ENCODE measurements around the gene DUSP1. TPM values are rescaled to one million over a fixed set of nuclear protein-coding genes. Genes with fewer than 3 reads are reported as not detected.

Gene DUSP1
- total RNA-seq, 4 donors from 2014 or later = 469 to 701 (median 567) TPM

- Histone ChIP-seq H3K27me3 (no peaks in the 10 kb centered on the region), H3K9me3 (no peaks in the 10 kb centered on the region), H3K36me3 (no peaks in the 10 kb centered on the region), H3K27ac (peak overlapping the region; percentile 55 to 79 (median 74)), H3K4me1 (peaks cover 0 to 21% (median 6%) of the 10 kb centered on the region in 4 donors), H3K4me3 (no peak overlapping the region)
- TF ChIP-seq POLR2A (IDR thresholded peaks at IDR 0.05) (no peak), POLR2AphosphoS5 (IDR thresholded peaks at IDR 0.05) (no peak), CTCF (IDR thresholded peaks at IDR 0.05) (no peak), EP300 (IDR thresholded peaks at IDR 0.05; ENCODE audit: low read depth) (no peak)
- 89 to 94% methylated on average over 6 of the region's 6 CpGs for WGBS, 2 donors (ENCODE audit: low coverage in 1 of 2)
- in situ Hi-C loops (cut with MboI; ENCODE audit: low pct_ligation_motif_present in 1 of 4, low pct_unique_long_range_greater_than_20kb in 1 of 4, low sequenced_read_pairs in 3 of 4) (no loop called here), intact Hi-C loops (cut with DNase I; ENCODE audit: low total_unique reads) (no loop called here)
- DNase-seq = no peak
These were observed 28.4 kb upstream of the DUSP1 start for GRCh38 chr5:172799416-172799815.

GRCh38 chr5:172798422-172799215 is 27.6 kb upstream of the DUSP1 start:
- 58 to 73% methylated on average over 8 to 14 of the region's 14 CpGs for WGBS, 2 donors (ENCODE audit: low coverage in 1 of 2)
- DNase-seq = peak; percentile 45
- no peaks in the 10 kb centered on the region for H3K9me3 ChIP-seq
- peaks cover 0 to 23% (median 8%) of the 10 kb centered on the region in 4 donors for H3K4me1 ChIP-seq
- TF ChIP-seq EP300 (IDR thresholded peaks at IDR 0.05; ENCODE audit: low read depth) = no peak
- peak; percentile 12 to 49 (median 47) for TF ChIP-seq POLR2AphosphoS5 (IDR thresholded peaks at IDR 0.05)
- H3K36me3 ChIP-seq = no peaks in the 10 kb centered on the region
- in situ Hi-C loops (cut with MboI; ENCODE audit: low pct_ligation_motif_present in 1 of 4, low pct_unique_long_range_greater_than_20kb in 1 of 4, low sequenced_read_pairs in 3 of 4) = no loop called here
- no peak overlapping the region for H3K4me3 ChIP-seq
- peak overlapping the region; percentile 65 to 79 (median 74) for H3K27ac ChIP-seq
- intact Hi-C loops (cut with DNase I; ENCODE audit: low total_unique reads) = no loop called here
- H3K27me3 ChIP-seq = no peaks in the 10 kb centered on the region

- intact Hi-C loops (cut with DNase I; ENCODE audit: low total_unique reads) = no loop called here
- Histone ChIP-seq H3K4me1 (peaks cover 0 to 23% (median 8%) of the 10 kb centered on the region in 4 donors), H3K27me3 (no peaks in the 10 kb centered on the region), H3K9me3 (no peaks in the 10 kb centered on the region), H3K27ac (peak overlapping the region; percentile 65 to 79 (median 74)), H3K4me3 (no peak overlapping the region), H3K36me3 (no peaks in the 10 kb centered on the region)
- no peak for TF ChIP-seq POLR2A (IDR thresholded peaks at IDR 0.05)
- no peak for DNase-seq
- 60 to 68% methylated on average over 4 to 5 of the region's 5 CpGs for WGBS, 2 donors (ENCODE audit: low coverage in 1 of 2)
- in situ Hi-C loops (cut with MboI; ENCODE audit: low pct_ligation_motif_present in 1 of 4, low pct_unique_long_range_greater_than_20kb in 1 of 4, low sequenced_read_pairs in 3 of 4) = no loop called here
These were observed 26.8 kb upstream of the DUSP1 start for GRCh38 chr5:172797771-172798191.

GRCh38 chr5:172796306-172796705 is 25.3 kb upstream of the DUSP1 start:
- intact Hi-C loops (cut with DNase I; ENCODE audit: low total_unique reads) = no loop called here
- H3K27me3 ChIP-seq = no peaks in the 10 kb centered on the region
- peak overlapping the region; percentile 73 to 83 (median 76) for H3K27ac ChIP-seq
- no peaks in the 10 kb centered on the region for H3K9me3 ChIP-seq
- no peak for DNase-seq
- 94 to 100% methylated on average over 2 to 6 of the region's 6 CpGs for WGBS, 2 donors (ENCODE audit: low coverage in 1 of 2)
- peaks cover 0 to 23% (median 4%) of the 10 kb centered on the region in 4 donors for H3K4me1 ChIP-seq
- no peaks in the 10 kb centered on the region for H3K36me3 ChIP-seq
- no peak for TF ChIP-seq POLR2A (IDR thresholded peaks at IDR 0.05)
- no peak for TF ChIP-seq CTCF (IDR thresholded peaks at IDR 0.05)
- TF ChIP-seq POLR2AphosphoS5 (IDR thresholded peaks at IDR 0.05) = no peak
- no peak for TF ChIP-seq EP300 (IDR thresholded peaks at IDR 0.05; ENCODE audit: low read depth)
- in situ Hi-C loops (cut with MboI; ENCODE audit: low pct_ligation_motif_present in 1 of 4, low pct_unique_long_range_greater_than_20kb in 1 of 4, low sequenced_read_pairs in 3 of 4) = no loop called here
- H3K4me3 ChIP-seq = no peak overlapping the region

- H3K9me3 ChIP-seq = no peaks in the 10 kb centered on the region
- intact Hi-C loops (cut with DNase I; ENCODE audit: low total_unique reads) = no loop called here
- no peak overlapping the region for H3K4me3 ChIP-seq
- in situ Hi-C loops (cut with MboI; ENCODE audit: low pct_ligation_motif_present in 1 of 4, low pct_unique_long_range_greater_than_20kb in 1 of 4, low sequenced_read_pairs in 3 of 4) = no loop called here
- no peaks in the 10 kb centered on the region for H3K27me3 ChIP-seq
- peak overlapping the region; percentile 73 to 83 (median 76) for H3K27ac ChIP-seq
- TF ChIP-seq CTCF (IDR thresholded peaks at IDR 0.05) = peak in 1 of 5 experiments; percentile 38
- TF ChIP-seq POLR2A (IDR thresholded peaks at IDR 0.05) = no peak
- TF ChIP-seq EP300 (IDR thresholded peaks at IDR 0.05; ENCODE audit: low read depth) = peak; percentile 92
- TF ChIP-seq POLR2AphosphoS5 (IDR thresholded peaks at IDR 0.05) = peak; percentile 81 to 90 (median 87)
- peaks cover 0 to 23% (median 4%) of the 10 kb centered on the region in 4 donors for H3K4me1 ChIP-seq
- DNase-seq = peak; percentile 82
- no peaks in the 10 kb centered on the region for H3K36me3 ChIP-seq
- WGBS, 2 donors (ENCODE audit: low coverage in 1 of 2) = 47 to 62% methylated on average over 3 to 13 of the region's 13 CpGs
These were observed 24.5 kb upstream of the DUSP1 start for GRCh38 chr5:172795318-172795977.

All from transverse colon (tissue), 4 donors.